Activated CD4-positive, CD25-positive, alpha-beta regulatory T cell (primary cell): Measurements from ENCODE around the gene TSPAN14.

Experiments used
- DNase-seq, 4 experiments: peaks; one replicate each; lab custom pipeline; 2025; lab: John Stamatoyannopoulos, UW

TSPAN14 gene

DNA sequence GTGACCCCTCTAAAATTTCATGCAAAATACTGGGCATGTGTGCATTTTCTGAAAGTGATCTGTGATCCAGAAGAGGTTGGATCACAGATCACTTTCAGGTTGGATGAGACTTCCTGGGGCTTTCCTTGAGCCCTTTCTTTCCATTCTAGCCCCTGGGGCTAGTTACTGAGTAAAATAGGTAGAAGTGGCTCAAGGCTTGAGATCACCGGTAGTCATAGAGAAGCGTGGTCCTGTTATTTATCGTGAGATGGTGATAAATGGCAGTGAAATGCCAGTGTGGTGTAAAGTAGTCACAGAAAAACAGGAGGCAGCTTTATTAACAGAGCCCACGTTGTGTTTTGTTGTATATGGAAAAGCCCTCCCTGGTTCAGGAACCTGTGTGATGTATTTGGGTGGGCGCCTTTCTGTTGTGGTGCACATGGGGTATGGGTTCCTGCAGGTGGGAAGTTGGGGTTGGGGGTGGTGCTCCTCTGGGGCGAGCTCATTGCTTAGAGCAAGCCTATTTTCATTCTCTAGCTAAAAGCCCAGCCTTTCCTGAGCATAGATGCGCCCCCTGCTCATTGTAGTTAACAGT is 49.6 kb downstream of the TSPAN14 start:
- no peak for DNase-seq

DNA sequence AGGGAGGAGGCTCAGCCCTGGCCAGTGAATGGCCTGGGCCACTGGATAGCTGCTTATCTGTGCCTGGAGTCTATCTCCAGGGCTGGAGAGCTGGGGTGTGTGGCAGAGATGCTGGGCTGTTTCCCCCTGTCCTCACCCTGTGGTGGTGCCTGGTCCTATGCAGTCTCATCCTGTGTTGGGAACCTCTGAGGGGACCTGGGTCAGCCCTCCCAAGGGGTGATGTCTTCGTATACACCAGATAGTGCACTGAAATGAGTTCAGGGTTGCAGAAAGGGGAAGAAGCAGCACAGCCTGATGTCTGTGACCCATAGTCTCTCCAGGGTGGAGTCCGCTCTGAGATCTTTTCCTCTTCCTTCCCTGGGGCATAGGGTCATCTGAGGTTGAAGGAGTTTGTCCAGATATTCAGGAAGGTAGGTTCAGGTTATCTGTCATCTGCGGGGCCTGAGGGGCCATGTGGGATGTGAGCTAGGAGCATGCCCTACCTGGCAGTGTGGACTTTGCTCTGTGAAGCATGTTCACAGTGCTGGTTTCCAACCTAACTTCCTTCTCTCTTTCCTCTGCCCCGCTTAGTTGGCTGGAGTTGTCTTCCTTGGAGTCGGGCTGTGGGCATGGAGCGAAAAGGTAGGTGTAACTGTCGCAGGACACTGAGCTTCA is 50.2 kb downstream of the TSPAN14 start:
- no peak for DNase-seq

- no peak for DNase-seq
Measured at GRCh38 chr10:80504897-80505465, 50.9 kb downstream of the TSPAN14 start.

GRCh38 chr10:80506189-80506575 is 52.1 kb downstream of the TSPAN14 start:
- DNase-seq: no peak

DNA sequence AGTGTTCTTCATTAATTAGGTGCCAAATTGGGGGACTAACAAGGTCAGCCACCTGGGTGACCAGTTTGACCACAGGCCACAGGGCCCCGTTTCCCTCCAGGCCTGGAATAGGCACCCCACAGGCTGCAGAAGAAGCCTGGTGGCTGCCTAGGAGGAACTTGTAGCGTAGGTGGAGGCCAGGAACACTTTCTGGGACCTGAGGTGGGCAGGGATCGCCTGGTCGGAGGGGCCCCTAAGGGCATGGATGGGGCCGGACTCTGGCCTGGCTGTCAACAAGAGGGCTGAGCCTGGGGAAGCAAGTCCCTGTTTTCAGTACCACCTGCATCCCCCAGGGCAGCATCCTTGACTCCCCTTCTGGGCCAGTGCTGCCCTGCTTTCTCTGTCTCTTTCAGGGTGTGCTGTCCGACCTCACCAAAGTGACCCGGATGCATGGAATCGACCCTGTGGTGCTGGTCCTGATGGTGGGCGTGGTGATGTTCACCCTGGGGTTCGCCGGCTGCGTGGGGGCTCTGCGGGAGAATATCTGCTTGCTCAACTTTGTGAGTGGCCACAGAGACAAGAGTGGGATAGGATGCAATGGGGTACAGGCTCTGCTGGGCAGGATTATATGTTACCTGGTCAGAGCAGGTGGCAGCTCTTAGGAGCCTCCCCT is 52.9 kb downstream of the TSPAN14 start:
- no peak for DNase-seq

DNA sequence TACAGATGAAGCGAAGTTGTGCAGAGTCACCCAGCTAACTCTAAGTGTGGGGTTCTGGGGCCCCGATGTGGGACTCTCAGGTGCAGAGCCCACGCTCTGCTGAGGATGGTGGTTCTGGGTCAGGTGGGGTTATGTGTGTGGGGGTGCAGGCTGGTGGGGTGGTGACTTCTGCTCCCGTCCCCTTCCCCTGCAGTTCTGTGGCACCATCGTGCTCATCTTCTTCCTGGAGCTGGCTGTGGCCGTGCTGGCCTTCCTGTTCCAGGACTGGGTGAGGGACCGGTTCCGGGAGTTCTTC is 54.9 kb downstream of the TSPAN14 start:
- no peak for DNase-seq

DNA sequence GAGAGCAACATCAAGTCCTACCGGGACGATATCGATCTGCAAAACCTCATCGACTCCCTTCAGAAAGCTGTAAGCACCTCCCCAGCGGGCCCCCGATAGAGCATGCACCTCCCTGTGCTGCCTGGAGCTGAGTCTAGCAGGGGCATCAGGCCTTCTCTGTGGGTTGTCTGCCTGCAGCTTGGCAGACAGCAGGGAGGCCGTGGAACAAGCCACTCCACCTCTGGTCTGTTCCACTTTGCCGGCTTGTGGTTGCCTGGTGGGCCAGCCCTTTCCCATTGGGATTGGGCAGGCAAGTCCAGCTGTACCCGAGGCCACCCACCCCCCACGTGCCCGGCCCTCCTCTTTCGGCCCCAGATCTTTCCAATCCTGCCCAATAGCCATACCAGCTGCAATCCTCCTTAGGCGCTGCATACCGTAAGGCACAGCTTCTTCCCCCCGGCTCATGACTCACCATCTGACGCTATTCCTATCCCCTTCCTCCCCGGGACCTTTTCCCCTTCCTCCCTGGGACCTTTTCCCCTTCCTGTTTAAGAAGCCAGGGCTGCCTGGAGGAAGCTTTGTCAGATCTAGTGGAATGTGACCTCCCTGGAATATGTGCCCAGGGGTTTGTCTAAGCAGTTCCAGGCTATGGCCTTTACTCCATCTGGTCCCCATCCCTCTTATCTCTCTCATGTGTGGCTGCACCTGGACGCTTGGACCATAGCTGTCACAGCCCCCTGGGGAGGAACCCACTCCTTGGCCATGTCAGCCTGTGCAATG is 55.5 kb downstream of the TSPAN14 start:
- DNase-seq: no peak

GRCh38 chr10:80512031-80512526 is 58.0 kb downstream of the TSPAN14 start:
- DNase-seq: no peak

DNA sequence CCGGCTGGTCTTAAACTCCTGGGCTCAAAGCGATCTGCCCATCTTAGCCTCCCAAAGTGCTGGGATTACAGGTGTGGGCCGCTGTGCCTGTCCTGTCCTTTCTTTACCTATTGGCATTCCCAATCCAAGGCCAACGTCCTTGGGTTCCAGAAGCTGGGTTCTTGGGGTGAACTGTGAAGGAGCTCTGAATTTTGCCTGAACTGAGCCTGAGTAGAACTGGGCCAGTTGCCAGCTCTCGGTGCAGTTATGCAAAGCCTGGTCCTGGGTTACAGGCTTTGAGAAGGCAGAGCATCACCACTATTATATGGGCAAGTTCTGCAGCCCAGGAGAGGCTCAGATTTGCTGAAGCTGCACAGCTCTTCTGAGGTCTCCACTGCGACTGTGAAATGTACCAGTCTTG is 59.0 kb downstream of the TSPAN14 start:
- DNase-seq: no peak

GRCh38 chr10:80515511-80515910 is 61.4 kb downstream of the TSPAN14 start:
- no peak for DNase-seq

DNA sequence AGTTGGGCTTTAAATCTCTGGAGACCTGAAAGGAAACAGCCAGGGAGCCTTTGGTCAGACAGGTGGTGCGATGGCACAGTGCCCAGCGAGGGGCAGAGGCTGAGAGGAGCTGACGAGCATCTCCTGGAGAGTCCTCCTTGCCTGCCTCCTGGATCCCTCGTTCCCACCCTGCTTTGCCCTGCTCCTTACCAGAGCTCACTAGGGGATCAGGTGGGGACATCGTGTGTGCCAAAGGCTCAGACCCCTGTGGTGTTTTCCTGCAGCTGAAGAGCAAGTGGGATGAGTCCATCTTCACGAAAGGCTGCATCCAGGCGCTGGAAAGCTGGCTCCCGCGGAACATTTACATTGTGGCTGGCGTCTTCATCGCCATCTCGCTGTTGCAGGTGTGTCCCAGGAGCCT is 61.8 kb downstream of the TSPAN14 start:
- no peak for DNase-seq

- DNase-seq: no peak
Measured at GRCh38 chr10:80516506-80517075, 62.5 kb downstream of the TSPAN14 start.

GRCh38 chr10:80517416-80518142 is 63.5 kb downstream of the TSPAN14 start:
- DNase-seq: no peak

GRCh38 chr10:80518143-80518806 is 64.2 kb downstream of the TSPAN14 start:
- DNase-seq: no peak

DNA sequence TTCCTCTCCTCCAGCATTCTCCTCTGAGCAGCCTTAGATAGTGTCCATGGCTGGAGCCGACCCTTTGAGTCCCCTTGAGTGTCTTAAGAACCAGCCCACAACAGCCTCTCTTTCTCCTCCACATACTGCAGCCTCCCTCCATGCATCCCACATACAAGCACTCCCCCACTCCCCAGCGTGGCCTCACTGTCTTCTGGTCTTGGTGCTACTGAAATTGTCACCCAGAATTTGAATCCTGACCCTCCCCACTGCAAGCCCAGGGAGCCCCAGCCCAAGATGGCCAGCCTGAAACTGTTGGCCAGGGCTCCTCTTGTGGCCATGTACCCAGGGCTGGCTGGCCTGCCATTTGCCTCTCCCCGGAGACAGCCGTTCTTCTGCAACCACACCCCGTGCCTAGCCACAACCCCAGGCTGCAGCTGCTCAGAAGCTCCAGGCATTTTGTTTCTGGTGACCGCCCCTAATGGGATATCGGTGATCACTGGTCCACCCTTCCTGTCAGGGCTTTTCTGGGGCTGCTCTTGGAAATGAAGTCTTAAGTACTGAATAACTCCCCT is 64.8 kb downstream of the TSPAN14 start:
- DNase-seq: no peak

GRCh38 chr10:80519936-80520650 is 66.0 kb downstream of the TSPAN14 start:
- no peak for DNase-seq

- DNase-seq: no peak
Measured at GRCh38 chr10:80520661-80521470, 66.8 kb downstream of the TSPAN14 start.

GRCh38 chr10:80522756-80523363 is 68.8 kb downstream of the TSPAN14 start:
- no peak for DNase-seq

- DNase-seq: no peak
Measured at GRCh38 chr10:80523773-80524172, 69.7 kb downstream of the TSPAN14 start.
